Measurements from ENCODE around the gene FOXI3. TPM values are rescaled to one million over a fixed set of nuclear protein-coding genes. Genes with fewer than 3 reads are reported as not detected.

The FOXI3 gene
- total RNA-seq, 1 donor from 2014 or later: not detected

GRCh38 chr2:88489181-88489580 is 36.7 kb upstream of the FOXI3 start:
- Histone ChIP-seq H3K27me3 (no peaks in the 10 kb centered on the region), H3K9me3 (no peaks in the 10 kb centered on the region), H3K27ac (no peak overlapping the region), H3K4me1 (no peaks in the 10 kb centered on the region), H3K36me3 (no peaks in the 10 kb centered on the region), H3K4me3 (no peak overlapping the region)
- intact Hi-C loops (cut with DNase I): no loop called here
- no peak for DNase-seq (ENCODE audit: extremely low spot score in 2 of 2)
- TF ChIP-seq CTCF (IDR thresholded peaks at IDR 0.05) (no peak), POLR2AphosphoS5 (IDR thresholded peaks at IDR 0.05; ENCODE audit: insufficient read depth in 1 of 2, low read depth in 1 of 2) (no peak), POLR2A (IDR thresholded peaks at IDR 0.05) (no peak)

- DNase-seq (ENCODE audit: extremely low spot score in 2 of 2): no peak
- H3K4me3 ChIP-seq: no peak overlapping the region
- no peaks in the 10 kb centered on the region for H3K27me3 ChIP-seq
- H3K9me3 ChIP-seq: no peaks in the 10 kb centered on the region
- no peak overlapping the region for H3K27ac ChIP-seq
- H3K4me1 ChIP-seq: no peaks in the 10 kb centered on the region
- no peaks in the 10 kb centered on the region for H3K36me3 ChIP-seq
- no peak for TF ChIP-seq POLR2A (IDR thresholded peaks at IDR 0.05)
- intact Hi-C loops (cut with DNase I): no loop called here
Measured at GRCh38 chr2:88483200-88483599, 30.7 kb upstream of the FOXI3 start.

- H3K27me3 ChIP-seq: no peaks in the 10 kb centered on the region
- H3K36me3 ChIP-seq: no peaks in the 10 kb centered on the region
- no peak overlapping the region for H3K4me3 ChIP-seq
- no peak for DNase-seq (ENCODE audit: extremely low spot score in 2 of 2)
- H3K4me1 ChIP-seq: no peaks in the 10 kb centered on the region
- H3K27ac ChIP-seq: no peak overlapping the region
- intact Hi-C loops (cut with DNase I): no loop called here
- H3K9me3 ChIP-seq: no peaks in the 10 kb centered on the region
- TF ChIP-seq POLR2A (IDR thresholded peaks at IDR 0.05) (no peak), CTCF (IDR thresholded peaks at IDR 0.05) (no peak), POLR2AphosphoS5 (IDR thresholded peaks at IDR 0.05; ENCODE audit: insufficient read depth in 1 of 2, low read depth in 1 of 2) (no peak)
Measured at GRCh38 chr2:88481691-88482336, 29.3 kb upstream of the FOXI3 start.

GRCh38 chr2:88472811-88473210 is 20.3 kb upstream of the FOXI3 start:
- no peak overlapping the region for H3K27ac ChIP-seq
- TF ChIP-seq POLR2A (IDR thresholded peaks at IDR 0.05): no peak
- no peaks in the 10 kb centered on the region for H3K4me1 ChIP-seq
- no peak for DNase-seq (ENCODE audit: extremely low spot score in 2 of 2)
- no peaks in the 10 kb centered on the region for H3K36me3 ChIP-seq
- H3K9me3 ChIP-seq: no peaks in the 10 kb centered on the region
- no peaks in the 10 kb centered on the region for H3K27me3 ChIP-seq
- intact Hi-C loops (cut with DNase I): no loop called here
- H3K4me3 ChIP-seq: no peak overlapping the region

- Histone ChIP-seq H3K27ac (no peak overlapping the region), H3K36me3 (no peaks in the 10 kb centered on the region), H3K4me1 (no peaks in the 10 kb centered on the region), H3K4me3 (no peak overlapping the region), H3K27me3 (no peaks in the 10 kb centered on the region), H3K9me3 (no peaks in the 10 kb centered on the region)
- no peak for DNase-seq (ENCODE audit: extremely low spot score in 2 of 2)
- TF ChIP-seq POLR2AphosphoS5 (IDR thresholded peaks at IDR 0.05; ENCODE audit: insufficient read depth in 1 of 2, low read depth in 1 of 2) (no peak), CTCF (IDR thresholded peaks at IDR 0.05) (no peak), POLR2A (IDR thresholded peaks at IDR 0.05) (no peak)
- intact Hi-C loops (cut with DNase I): no loop called here
Measured at GRCh38 chr2:88471083-88471942, 18.8 kb upstream of the FOXI3 start.

All from vagina (tissue), 2 donors.